Measurements from ENCODE around the gene IL6ST. TPM values are rescaled to one million over a fixed set of nuclear protein-coding genes. Genes with fewer than 3 reads are reported as not detected.

The IL6ST gene
- total RNA-seq, 2 experiments from 2014 or later = 377 to 404 TPM

- intact Hi-C loops (cut with DNase I, micrococcal nuclease) = no loop called here
- ChIA-PET CTCF (no interaction called here), POLR2A (interaction anchor here (2.1 kb wide), 1 partner anchor 12 kb away, joined by 11 read pairs; no protein-coding TSS in a partner anchor)
- Histone ChIP-seq H3K9me3 (ENCODE audit: control insufficient read depth in 1 of 2, insufficient read depth in 1 of 2, low read length in 2 of 2) (no peaks in the 10 kb centered on the region), H3K36me3 (ENCODE audit: insufficient read depth, low read length) (no peaks in the 10 kb centered on the region), H3K4me3 (ENCODE audit: low read length) (no peak overlapping the region), H3K27me3 (ENCODE audit: control insufficient read depth in 1 of 2, insufficient read depth in 2 of 2, low read length in 2 of 2) (no peaks in the 10 kb centered on the region), H3K27ac (ENCODE audit: low read depth in 1 of 2, low read length in 2 of 2) (no peak overlapping the region), H3K4me1 (ENCODE audit: insufficient read depth, low read length) (peaks cover 3% of the 10 kb centered on the region)
- DNase-seq (no peak), ATAC-seq (ENCODE audit: poor library complexity) (no peak)
- TF ChIP-seq, protein P1, sequence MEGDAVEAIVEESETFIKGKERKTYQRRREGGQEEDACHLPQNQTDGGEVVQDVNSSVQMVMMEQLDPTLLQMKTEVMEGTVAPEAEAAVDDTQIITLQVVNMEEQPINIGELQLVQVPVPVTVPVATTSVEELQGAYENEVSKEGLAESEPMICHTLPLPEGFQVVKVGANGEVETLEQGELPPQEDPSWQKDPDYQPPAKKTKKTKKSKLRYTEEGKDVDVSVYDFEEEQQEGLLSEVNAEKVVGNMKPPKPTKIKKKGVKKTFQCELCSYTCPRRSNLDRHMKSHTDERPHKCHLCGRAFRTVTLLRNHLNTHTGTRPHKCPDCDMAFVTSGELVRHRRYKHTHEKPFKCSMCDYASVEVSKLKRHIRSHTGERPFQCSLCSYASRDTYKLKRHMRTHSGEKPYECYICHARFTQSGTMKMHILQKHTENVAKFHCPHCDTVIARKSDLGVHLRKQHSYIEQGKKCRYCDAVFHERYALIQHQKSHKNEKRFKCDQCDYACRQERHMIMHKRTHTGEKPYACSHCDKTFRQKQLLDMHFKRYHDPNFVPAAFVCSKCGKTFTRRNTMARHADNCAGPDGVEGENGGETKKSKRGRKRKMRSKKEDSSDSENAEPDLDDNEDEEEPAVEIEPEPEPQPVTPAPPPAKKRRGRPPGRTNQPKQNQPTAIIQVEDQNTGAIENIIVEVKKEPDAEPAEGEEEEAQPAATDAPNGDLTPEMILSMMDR (IDR thresholded peaks at IDR 0.05) = no peak
- no peak overlapping the region for H3K4me3 Mint-ChIP-seq
- H3K9me3 Mint-ChIP-seq = no peaks in the 10 kb centered on the region
- H3K27me3 Mint-ChIP-seq = no peaks in the 10 kb centered on the region
- H3K4me1 Mint-ChIP-seq (ENCODE audit: low read depth) = peaks cover 24% of the 10 kb centered on the region
- H3K27ac Mint-ChIP-seq = no peak overlapping the region
- H3K36me3 Mint-ChIP-seq (ENCODE audit: low read depth) = no peaks in the 10 kb centered on the region
Measured at GRCh38 chr5:56024810-56025150, 30.0 kb upstream of the IL6ST start.

- Mint-ChIP-seq H3K27ac (no peak overlapping the region), H3K36me3 (ENCODE audit: low read depth) (no peaks in the 10 kb centered on the region), H3K4me3 (no peak overlapping the region), H3K4me1 (ENCODE audit: low read depth) (peaks cover 34% of the 10 kb centered on the region), H3K27me3 (no peaks in the 10 kb centered on the region), H3K9me3 (no peaks in the 10 kb centered on the region)
- Histone ChIP-seq H3K4me1 (ENCODE audit: insufficient read depth, low read length) (peaks cover 8% of the 10 kb centered on the region), H3K27me3 (ENCODE audit: control insufficient read depth in 1 of 2, insufficient read depth in 2 of 2, low read length in 2 of 2) (no peaks in the 10 kb centered on the region), H3K36me3 (ENCODE audit: insufficient read depth, low read length) (no peaks in the 10 kb centered on the region), H3K27ac (ENCODE audit: low read depth in 1 of 2, low read length in 2 of 2) (no peak overlapping the region), H3K9me3 (ENCODE audit: control insufficient read depth in 1 of 2, insufficient read depth in 1 of 2, low read length in 2 of 2) (no peaks in the 10 kb centered on the region), H3K4me3 (ENCODE audit: low read length) (no peak overlapping the region)
- TF ChIP-seq, protein P1 (IDR thresholded peaks at IDR 0.05) = no peak
- no peak for ATAC-seq (ENCODE audit: poor library complexity)
- no peak for DNase-seq
- CTCF ChIA-PET = no interaction called here
- intact Hi-C loops (cut with DNase I, micrococcal nuclease) = no loop called here
- POLR2A ChIA-PET = interaction anchor here (0.6 to 2.1 kb wide), 6 partner anchors 11 to 1152 kb away, joined by 3 to 11 read pairs (median 4); partner anchors contain the start of gene IL6ST
Measured at GRCh38 chr5:56023296-56023695, 28.5 kb upstream of the IL6ST start.

GRCh38 chr5:56019306-56020272, 24.8 kb upstream of the IL6ST start:
- CTCF ChIA-PET = interaction anchor here (0.7 kb wide), 1 partner anchor 116 kb away, joined by 3 read pairs; no protein-coding TSS in a partner anchor
- TF ChIP-seq, protein P1 (IDR thresholded peaks at IDR 0.05) = no peak
- peak overlapping the region; percentile 65 for H3K4me3 Mint-ChIP-seq

More at GRCh38 chr5:56019306-56020272, 24.8 kb upstream of the IL6ST start:
- intact Hi-C loops (cut with DNase I, micrococcal nuclease) = no loop called here
- Histone ChIP-seq H3K27ac (ENCODE audit: low read depth in 1 of 2, low read length in 2 of 2) (peak overlapping the region in 1 of 2 donors; percentile 27), H3K9me3 (ENCODE audit: control insufficient read depth in 1 of 2, insufficient read depth in 1 of 2, low read length in 2 of 2) (peaks cover 0 to 8% of the 10 kb centered on the region in 2 experiments), H3K27me3 (ENCODE audit: control insufficient read depth in 1 of 2, insufficient read depth in 2 of 2, low read length in 2 of 2) (no peaks in the 10 kb centered on the region), H3K36me3 (ENCODE audit: insufficient read depth, low read length) (no peaks in the 10 kb centered on the region), H3K4me3 (ENCODE audit: low read length) (no peak overlapping the region), H3K4me1 (ENCODE audit: insufficient read depth, low read length) (peaks cover 8% of the 10 kb centered on the region)
- Mint-ChIP-seq H3K27ac (peak overlapping the region; percentile 76), H3K27me3 (no peaks in the 10 kb centered on the region), H3K36me3 (ENCODE audit: low read depth) (no peaks in the 10 kb centered on the region), H3K9me3 (no peaks in the 10 kb centered on the region), H3K4me1 (ENCODE audit: low read depth) (peaks cover 36% of the 10 kb centered on the region)
- POLR2A ChIA-PET = interaction anchor here (1.0 to 1.2 kb wide), 2 partner anchors 29 to 31 kb away, joined by 4 read pairs; no protein-coding TSS in a partner anchor
- DNase-seq = peak in 3 of 14 experiments; percentile 10 to 37 (median 30)
- ATAC-seq (ENCODE audit: poor library complexity) = peak; percentile 63

All from CD4-positive, alpha-beta T cell (primary cell).